OCI-LY1 (cell line): Measurements from ENCODE around the gene EN2.

Experiments used
- EZH2 ChIP-seq: fragments of 200-600 bp; sonication (generic), shearing (Covaris generic); IDR thresholded peaks from 2 replicates; pipeline ENCODE4 v1.8.0; 2017; ENCODE audit warnings: borderline replicate concordance, mixed run types, mild to moderate bottlenecking, antibody characterized with exemption, low read length, moderate library complexity, mixed read lengths
- TF ChIP-seq, protein P1 (sequence below): fragments of 200-600 bp; sonication (generic), shearing (Covaris generic); IDR thresholded peaks from 2 replicates; pipeline ENCODE4 v1.5.1; 2017; ENCODE audit warnings: mild to moderate bottlenecking, antibody characterized with exemption, low read length, moderate library complexity, mixed read lengths

DNA sequence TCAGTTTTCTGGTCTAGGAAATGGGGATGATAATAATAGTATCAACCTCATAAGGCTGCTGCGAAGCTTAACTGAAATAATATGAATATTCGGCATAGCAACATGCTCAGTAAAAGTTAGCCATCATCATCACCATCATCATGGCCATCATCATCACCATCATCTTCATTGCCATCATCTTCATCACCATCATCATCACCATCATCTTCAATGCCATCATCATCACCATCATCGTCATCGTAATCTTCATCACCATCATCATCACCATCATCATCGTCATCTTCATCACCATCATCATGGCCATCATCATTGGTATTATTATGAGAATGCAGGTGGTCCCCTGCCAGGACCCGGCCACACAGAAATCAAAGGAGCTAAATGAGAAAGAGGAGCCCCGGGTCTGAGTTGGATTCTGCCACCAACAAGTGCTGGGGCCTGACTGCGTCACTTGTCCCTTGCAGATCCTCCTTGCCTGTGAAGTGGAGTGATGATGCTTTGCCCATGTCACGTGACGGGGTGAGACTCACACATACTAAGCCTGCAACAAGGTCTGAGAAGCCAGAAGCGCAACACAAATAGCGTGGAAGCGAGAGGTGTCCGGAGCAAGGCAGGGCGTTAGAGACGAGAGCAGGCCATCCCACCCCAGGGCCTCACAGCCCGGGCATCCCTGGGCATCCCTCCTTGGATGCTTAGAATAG is 46.1 kb upstream of the EN2 start:
- TF ChIP-seq, protein P1, sequence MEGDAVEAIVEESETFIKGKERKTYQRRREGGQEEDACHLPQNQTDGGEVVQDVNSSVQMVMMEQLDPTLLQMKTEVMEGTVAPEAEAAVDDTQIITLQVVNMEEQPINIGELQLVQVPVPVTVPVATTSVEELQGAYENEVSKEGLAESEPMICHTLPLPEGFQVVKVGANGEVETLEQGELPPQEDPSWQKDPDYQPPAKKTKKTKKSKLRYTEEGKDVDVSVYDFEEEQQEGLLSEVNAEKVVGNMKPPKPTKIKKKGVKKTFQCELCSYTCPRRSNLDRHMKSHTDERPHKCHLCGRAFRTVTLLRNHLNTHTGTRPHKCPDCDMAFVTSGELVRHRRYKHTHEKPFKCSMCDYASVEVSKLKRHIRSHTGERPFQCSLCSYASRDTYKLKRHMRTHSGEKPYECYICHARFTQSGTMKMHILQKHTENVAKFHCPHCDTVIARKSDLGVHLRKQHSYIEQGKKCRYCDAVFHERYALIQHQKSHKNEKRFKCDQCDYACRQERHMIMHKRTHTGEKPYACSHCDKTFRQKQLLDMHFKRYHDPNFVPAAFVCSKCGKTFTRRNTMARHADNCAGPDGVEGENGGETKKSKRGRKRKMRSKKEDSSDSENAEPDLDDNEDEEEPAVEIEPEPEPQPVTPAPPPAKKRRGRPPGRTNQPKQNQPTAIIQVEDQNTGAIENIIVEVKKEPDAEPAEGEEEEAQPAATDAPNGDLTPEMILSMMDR, result no peak
- TF ChIP-seq EZH2, result no peak
